HUES64 (cell line): ENCODE data around the gene STKLD1. TPM values are rescaled to one million over a fixed set of nuclear protein-coding genes. Genes with fewer than 3 reads are reported as not detected.
"Not testable (repeated sequence)": the region's sequence is repeated elsewhere in the genome, so short reads cannot be mapped to it uniquely, and the experiment has no call there.

Experiments
- H3K27ac ChIP-seq: 2 replicates; pipeline ENCODE4 v1.7.0; 2013; ENCODE audit warnings: low read depth, low read length, inconsistent platforms
- H3K27me3 ChIP-seq: 2 replicates; pipeline ENCODE4 v1.6.1; 2013; ENCODE audit warnings: mild to moderate bottlenecking, low read length; ENCODE audit not compliant: insufficient read depth
- H3K36me3 ChIP-seq: 2 replicates; pipeline ENCODE4 v1.6.1; 2013; ENCODE audit warnings: mild to moderate bottlenecking, low read length; ENCODE audit not compliant: insufficient read depth
- H3K4me1 ChIP-seq: 2 replicates; pipeline ENCODE4 v1.6.1; 2013; ENCODE audit warnings: mild to moderate bottlenecking, low read length, moderate library complexity; ENCODE audit not compliant: insufficient read depth
- H3K4me3 ChIP-seq: 2 replicates; pipeline ENCODE4 v1.5.1; 2013; ENCODE audit warnings: mild to moderate bottlenecking, low read length, moderate library complexity
- H3K9ac ChIP-seq: 2 replicates; pipeline ENCODE4 v1.6.1; 2013; ENCODE audit warnings: mild to moderate bottlenecking, low read depth, low read length
- H3K9me3 ChIP-seq: 2 replicates; pipeline ENCODE4 v1.6.1; 2013; ENCODE audit warnings: low read depth, low read length; ENCODE audit not compliant: insufficient read depth
- WGBS: fragments of 150-250, 120-280 bp; methylation state at CpG from one replicate; pipeline ENCODE4 v1.1.7; 2013; ENCODE audit warnings: missing lambda C conversion rate; 5-methylcytosine and 5-hydroxymethylcytosine counted together
- polyA plus RNA-seq, 2 experiments: library from polyadenylated mRNA; stranded (reverse); fragments of 50-300 nt; gene quantifications; one replicate each; pipeline ENCODE4 v1.2.3, GENCODE V29; 2013

STKLD1 gene
- not detected for polyA plus RNA-seq (2013, experiment 1 of 2)
- 0.51 TPM for polyA plus RNA-seq (2013, experiment 2 of 2)

DNA sequence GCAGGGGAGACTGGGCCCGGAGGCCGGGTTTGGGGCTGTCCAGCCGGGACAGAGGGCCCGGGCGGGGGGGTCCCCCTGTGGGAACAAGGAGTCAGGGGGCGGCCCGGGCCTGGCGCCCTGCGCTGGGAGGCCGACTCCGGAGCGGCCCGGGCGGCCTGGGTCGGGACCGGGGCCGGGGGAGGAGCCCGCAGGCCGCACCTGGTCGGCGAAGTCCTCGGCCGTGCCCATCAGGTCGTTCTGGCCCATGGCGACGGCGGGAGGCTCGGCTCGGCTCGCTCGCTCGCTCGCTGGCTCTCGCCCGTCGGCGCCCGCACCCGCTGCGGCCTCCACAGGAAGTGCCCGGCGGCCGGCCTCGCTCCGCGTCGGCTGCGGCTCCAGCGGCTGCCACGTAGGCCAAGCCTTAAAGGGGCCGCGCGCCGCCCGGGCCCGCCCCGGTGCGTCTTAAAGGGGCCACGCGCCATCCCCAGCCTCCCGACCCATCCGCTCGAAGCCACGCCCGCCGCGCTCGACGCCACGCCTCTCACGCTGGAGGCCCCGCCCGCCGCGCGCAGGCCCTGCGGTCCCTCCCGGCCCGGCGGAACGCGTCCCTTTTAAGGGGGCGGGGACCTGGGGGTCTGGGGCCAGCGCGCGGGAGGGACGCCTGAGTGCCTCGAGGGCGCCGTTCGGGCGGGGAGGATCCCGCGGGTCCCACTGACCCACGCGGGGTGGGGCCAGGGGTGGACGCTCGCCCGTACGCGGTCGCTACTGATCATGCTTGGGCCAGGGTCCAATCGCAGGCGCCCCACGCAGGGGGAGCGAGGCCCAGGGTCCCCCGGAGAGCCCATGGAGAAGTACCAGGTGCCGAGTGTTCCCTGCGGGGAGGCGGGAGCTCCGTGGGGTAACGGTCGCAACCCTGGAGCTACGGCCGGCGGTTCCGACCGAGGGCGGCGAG, at the start of gene STKLD1, which contains the start of gene SURF4:
STKLD1 (plus strand) TSS at position 643 of the 931 bp plus-strand sequence; CDS start at position 751, 108 bp downstream.
SURF4 (minus strand) TSS at position 337 of the 931 bp plus-strand sequence; CDS start at position 246, 91 bp downstream.
- peak within 1 kb of the TSS; percentile 86 for H3K4me3 ChIP-seq
- H3K36me3 ChIP-seq, result peaks cover 13% of the 10 kb centered on the region; the same call in 1 of the 2 replicates
- peaks cover 14% of the 10 kb centered on the region for H3K27me3 ChIP-seq
- no peaks in the 10 kb centered on the region for H3K4me1 ChIP-seq
- H3K27ac ChIP-seq, result peak within 1 kb of the TSS; percentile 90
- peak within 1 kb of the TSS; percentile 96 for H3K9ac ChIP-seq
- no peaks in the 10 kb centered on the region for H3K9me3 ChIP-seq
- WGBS, result 1% methylated on average over 120 of the region's 120 CpGs

DNA sequence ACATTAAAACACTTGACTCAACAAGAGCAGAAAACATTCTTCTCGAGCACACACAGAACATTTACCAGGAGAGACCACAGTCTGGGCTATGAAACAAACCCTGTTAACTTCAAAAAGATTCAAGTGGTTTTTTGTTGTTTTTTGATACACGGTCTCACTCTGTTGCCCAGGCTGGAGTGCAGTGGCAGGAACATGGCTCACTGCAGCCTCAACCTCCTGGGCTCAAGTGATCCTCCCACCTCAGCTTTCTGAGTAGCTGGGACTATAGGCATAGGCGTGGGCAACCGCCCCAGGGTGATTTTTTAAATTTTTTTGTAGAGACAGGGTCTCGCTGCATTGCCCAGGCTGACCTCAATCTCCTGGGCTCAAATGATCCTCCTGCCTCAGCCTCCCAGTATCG, 49.1 kb upstream of the STKLD1 start:
- not testable (repeated sequence) for H3K4me3 ChIP-seq, H3K4me1 ChIP-seq, H3K9me3 ChIP-seq, H3K27ac ChIP-seq, H3K27me3 ChIP-seq, H3K9ac ChIP-seq
- H3K36me3 ChIP-seq, result peaks cover 22% of the 10 kb centered on the region
- WGBS, result 84% methylated on average over 6 of the region's 6 CpGs

DNA sequence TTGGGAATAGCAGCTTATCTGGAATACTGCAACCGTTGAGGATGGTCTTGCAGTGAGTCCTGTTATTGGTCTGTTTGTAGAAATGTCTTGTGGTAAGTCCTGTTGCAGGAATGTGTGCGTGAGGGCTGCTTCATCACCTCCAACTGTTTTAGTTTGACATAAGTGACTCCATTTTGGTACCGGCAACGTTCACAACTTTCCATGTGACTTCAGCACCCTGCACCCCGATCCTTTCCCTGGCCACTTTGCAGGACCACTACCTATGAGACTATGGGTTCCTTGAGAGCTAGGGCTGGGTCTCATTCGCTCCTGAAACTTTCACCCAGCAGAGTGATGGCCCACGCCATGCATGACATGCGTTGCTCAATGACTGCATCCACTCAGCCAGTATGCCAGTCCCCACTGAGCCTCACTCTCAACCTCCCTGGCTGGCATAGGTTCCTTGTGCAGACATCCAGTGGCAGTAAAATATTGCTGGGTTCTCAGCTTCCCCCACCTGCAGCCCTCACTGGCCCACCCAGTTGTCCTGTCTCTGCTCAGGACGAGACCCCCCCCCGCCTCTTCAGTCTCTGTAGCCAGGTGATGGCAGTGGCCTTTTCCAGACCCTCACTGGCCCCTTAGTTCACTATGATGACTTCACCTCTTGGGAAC, 48.2 kb upstream of the STKLD1 start:
- H3K27me3 ChIP-seq, result no peaks in the 10 kb centered on the region
- no peak overlapping the region for H3K9ac ChIP-seq
- WGBS, result 95% methylated on average over 10 of the region's 10 CpGs
- no peak overlapping the region for H3K27ac ChIP-seq
- H3K4me1 ChIP-seq, result no peaks in the 10 kb centered on the region
- H3K4me3 ChIP-seq, result no peak overlapping the region
- no peaks in the 10 kb centered on the region for H3K9me3 ChIP-seq
- H3K36me3 ChIP-seq, result peaks cover 32% of the 10 kb centered on the region

DNA sequence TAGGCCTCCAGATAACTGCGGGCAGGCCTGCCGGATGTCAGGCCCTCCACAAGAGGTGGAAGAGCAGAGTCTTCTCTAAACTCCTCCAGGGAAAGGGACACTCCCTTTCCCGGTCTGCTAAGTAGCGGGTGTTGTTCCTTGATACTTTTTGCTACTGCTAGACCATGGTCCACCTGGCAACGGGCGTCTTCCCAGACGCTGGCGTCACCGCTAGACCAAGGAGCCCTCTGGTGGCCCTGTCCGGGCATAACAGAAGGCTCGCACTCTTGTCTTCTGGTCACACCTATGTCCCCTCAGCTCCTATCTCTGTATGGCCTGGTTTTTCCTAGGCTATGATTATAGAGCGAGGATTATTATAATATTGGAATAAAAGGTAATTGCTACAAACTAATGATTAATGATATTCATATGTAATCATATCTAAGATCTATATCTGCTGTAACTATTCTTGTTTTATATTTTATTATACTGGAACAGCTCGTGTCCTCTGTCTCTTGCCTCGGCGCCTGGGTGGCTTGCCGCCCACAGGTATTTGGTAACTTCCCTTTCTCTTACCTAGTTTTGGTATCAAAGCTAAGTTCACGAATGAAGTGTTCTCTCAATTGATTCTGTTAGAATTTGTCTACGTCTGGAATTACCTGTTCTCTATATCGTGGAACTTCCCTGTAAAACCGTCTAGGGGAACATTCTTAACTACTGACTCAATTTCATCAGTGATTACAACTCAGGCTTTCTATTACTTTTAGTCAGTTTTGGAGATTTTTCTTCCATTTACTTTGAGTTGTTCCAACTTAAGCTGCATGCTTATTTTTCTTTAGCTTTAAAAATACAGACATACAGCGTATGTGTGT, 46.6 kb upstream of the STKLD1 start:
- peaks cover 47% of the 10 kb centered on the region for H3K36me3 ChIP-seq
- H3K9ac ChIP-seq, H3K27me3 ChIP-seq, H3K27ac ChIP-seq, H3K4me1 ChIP-seq, H3K4me3 ChIP-seq, H3K9me3 ChIP-seq: not testable (repeated sequence)
- WGBS, result 52% methylated on average over 19 of the region's 21 CpGs

DNA sequence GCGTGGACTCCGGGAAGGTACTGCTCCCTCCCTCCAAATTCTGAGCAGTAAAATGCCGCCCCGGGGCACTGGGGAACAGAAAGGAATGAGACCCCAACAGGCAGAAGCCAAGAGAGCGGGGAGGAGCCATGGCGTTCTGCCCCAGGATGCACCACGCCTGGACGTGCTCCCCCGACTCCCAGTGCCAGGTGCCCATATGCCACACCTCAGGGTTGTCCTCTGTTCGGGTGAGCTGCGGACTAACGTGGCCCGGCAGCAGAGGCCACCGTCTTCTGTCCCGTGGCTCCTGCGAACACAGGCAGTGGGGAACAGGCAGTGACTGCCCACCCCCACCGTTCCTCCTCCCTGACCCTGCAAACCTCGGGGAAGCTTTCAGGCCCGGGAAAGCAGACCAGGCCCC, 44.9 kb upstream of the STKLD1 start:
- Histone ChIP-seq H3K9ac (no peak overlapping the region), H3K36me3 (peaks cover 50% of the 10 kb centered on the region), H3K4me3 (no peak overlapping the region), H3K9me3 (no peaks in the 10 kb centered on the region), H3K27me3 (no peaks in the 10 kb centered on the region), H3K27ac (no peak overlapping the region), H3K4me1 (peaks cover 7% of the 10 kb centered on the region; the same call in 1 of the 2 replicates)
- WGBS, result 94% methylated on average over 19 of the region's 19 CpGs

DNA sequence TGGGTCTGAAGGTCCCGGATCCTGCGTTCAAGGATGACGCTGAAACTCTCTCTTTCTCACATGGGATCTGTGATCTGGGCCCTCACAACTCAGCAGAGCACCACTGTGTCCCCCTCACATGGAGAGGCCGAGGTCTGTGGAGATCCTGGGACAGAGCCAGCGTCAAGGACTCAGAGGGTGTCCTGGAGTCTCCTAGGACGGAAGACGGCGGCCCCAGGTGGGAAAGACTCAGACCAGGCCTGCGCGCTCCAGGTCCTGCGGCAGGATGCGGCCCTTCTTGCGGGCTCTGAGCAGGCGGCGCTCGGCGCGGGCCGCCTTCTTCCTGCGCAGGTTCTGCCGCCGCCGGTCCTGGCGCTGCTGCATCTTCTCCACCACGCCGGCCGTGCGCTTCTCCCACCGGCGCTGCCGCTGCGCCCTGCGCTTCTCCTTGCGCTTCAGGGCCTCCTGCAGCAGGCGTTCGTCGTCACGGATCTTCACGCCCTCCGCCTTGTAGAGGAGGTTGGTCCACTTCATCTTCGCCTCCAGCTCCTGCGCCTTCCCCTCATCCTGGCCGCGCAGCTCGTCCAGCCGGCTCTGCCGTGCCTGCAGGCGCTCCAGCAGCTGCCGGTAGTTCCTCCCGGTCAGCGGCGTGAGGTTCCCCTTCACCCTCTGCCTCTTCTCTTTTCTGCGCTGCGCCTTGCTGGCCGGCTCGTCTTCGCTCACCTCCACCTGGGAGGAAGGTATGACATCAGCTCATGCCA, 44.4 kb upstream of the STKLD1 start:
- no peaks in the 10 kb centered on the region for H3K9me3 ChIP-seq
- peaks cover 7% of the 10 kb centered on the region; the same call in 1 of the 2 replicates for H3K4me1 ChIP-seq
- no peak overlapping the region for H3K9ac ChIP-seq
- 97% methylated on average over 57 of the region's 57 CpGs for WGBS
- H3K4me3 ChIP-seq, result no peak overlapping the region
- no peak overlapping the region for H3K27ac ChIP-seq
- H3K36me3 ChIP-seq, result peaks cover 50% of the 10 kb centered on the region
- no peaks in the 10 kb centered on the region for H3K27me3 ChIP-seq

DNA sequence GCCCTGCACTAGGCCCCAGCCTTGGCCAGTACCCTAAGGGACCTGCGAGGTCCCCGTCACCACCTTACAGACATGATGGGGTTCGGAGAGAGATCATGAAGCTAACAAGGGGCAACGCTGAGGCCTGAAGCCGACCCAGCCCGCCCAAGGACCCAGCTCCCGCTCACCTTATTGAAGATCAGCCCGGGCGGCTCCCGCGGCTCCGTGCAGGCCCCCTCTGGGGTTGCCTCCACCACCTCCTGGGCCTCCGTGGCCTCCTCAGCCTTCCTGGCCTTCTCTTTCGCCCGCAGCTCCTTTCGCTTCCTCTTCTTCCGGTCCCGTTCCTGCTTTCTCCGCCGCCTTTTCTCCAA, 43.8 kb upstream of the STKLD1 start:
- no peaks in the 10 kb centered on the region for H3K9me3 ChIP-seq
- H3K4me3 ChIP-seq, result no peak overlapping the region
- no peaks in the 10 kb centered on the region for H3K27me3 ChIP-seq
- WGBS, result 90% methylated on average over 20 of the region's 20 CpGs
- peaks cover 7% of the 10 kb centered on the region; the same call in 1 of the 2 replicates for H3K4me1 ChIP-seq
- H3K27ac ChIP-seq, result no peak overlapping the region
- H3K9ac ChIP-seq, result no peak overlapping the region
- peaks cover 50% of the 10 kb centered on the region for H3K36me3 ChIP-seq

DNA sequence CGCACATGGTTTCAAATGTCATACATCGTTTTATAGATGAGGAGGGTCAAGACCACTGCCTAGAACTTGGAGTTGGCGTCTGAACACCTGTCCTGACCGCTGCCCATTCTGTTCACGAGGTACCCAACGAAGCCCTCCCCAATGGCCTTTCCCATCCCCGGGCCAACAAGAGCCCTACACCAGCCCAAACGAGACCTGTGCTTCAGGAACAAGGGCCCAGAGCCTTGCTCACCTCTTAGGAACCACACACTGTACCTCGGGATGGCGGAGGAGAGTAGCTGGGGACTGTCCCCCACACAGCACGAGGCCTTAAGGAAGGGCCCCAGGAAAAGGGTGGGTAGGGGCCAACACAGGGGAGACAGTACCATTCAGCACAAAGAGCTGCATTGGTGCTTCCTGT, 43.2 kb upstream of the STKLD1 start:
- Histone ChIP-seq H3K4me1 (peaks cover 7% of the 10 kb centered on the region; the same call in 1 of the 2 replicates), H3K9ac (no peak overlapping the region), H3K4me3 (no peak overlapping the region), H3K36me3 (peaks cover 50% of the 10 kb centered on the region), H3K27me3 (no peaks in the 10 kb centered on the region), H3K27ac (no peak overlapping the region), H3K9me3 (no peaks in the 10 kb centered on the region)
- WGBS, result 96% methylated on average over 11 of the region's 11 CpGs

DNA sequence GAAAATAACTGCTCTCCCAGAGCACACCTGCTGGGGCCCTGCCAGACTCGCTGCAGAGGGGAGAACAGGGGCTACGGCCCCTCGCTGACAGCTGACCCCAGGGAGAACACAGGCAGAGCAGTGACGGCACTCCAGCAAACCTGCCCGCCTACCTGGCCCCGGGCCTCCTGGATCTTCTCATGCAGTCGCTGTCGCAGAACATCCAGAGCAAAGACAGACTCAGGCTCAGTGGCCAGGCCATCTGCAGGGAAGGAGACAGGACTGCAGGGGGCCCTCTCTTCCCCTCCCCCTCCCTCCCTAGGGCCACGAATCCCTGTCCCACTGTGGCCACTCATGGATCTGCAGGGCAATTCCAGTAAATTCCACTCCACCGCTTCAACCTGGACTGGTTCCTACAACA, 42.6 kb upstream of the STKLD1 start:
- Histone ChIP-seq H3K9me3 (no peaks in the 10 kb centered on the region), H3K4me1 (peaks cover 7% of the 10 kb centered on the region; the same call in 1 of the 2 replicates), H3K9ac (no peak overlapping the region), H3K36me3 (peaks cover 50% of the 10 kb centered on the region), H3K4me3 (no peak overlapping the region), H3K27ac (no peak overlapping the region), H3K27me3 (no peaks in the 10 kb centered on the region)
- WGBS, result 93% methylated on average over 10 of the region's 10 CpGs

DNA sequence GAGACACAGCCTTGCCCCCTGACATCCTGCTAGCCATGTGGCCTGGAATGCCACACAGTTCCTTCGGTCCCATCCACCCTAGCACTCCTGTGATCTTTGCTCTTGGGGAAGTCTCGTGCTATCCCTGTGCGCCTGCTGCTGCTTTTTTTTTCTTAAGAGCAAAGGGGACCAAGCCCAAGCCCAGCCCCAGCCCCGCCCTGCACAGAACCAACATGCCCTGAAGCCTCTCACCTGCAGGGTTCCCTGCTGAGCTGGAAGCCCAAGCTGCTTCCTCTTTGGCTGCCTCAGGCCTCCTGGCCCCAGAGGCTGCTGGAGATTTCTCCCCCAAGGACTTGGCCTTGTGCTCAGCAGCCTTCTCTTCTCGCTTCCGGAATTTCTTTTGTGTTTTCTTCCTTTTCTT, 42.0 kb upstream of the STKLD1 start:
- no peaks in the 10 kb centered on the region for H3K9me3 ChIP-seq
- peaks cover 7% of the 10 kb centered on the region; the same call in 1 of the 2 replicates for H3K4me1 ChIP-seq
- H3K4me3 ChIP-seq, result peak overlapping the region; percentile 99; the same call in 1 of the 2 replicates
- no peak overlapping the region; the same call in 1 of the 2 replicates for H3K27ac ChIP-seq
- no peaks in the 10 kb centered on the region for H3K27me3 ChIP-seq
- WGBS, result 74% methylated on average over 6 of the region's 6 CpGs
- no peak overlapping the region for H3K9ac ChIP-seq
- peaks cover 56% of the 10 kb centered on the region for H3K36me3 ChIP-seq
